Brain microvascular endothelial cell (primary cell): ENCODE data around the gene PXDN.

ENCODE experiments used
- DNase-seq: peaks from one replicate; pipeline ENCODE4 v3.0.0-alpha.2; 2020
- H3K27ac ChIP-seq: fragments of 250-450 bp; sonication (Bioruptor Pico); 2 replicates; pipeline ENCODE4 v1.5.1; 2020; ENCODE audit warnings: mild to moderate bottlenecking, moderate library complexity
- H3K27me3 ChIP-seq: fragments of 250-450 bp; sonication (Bioruptor Pico); replicated peaks from 2 replicates; pipeline ENCODE4 v1.5.1; 2020; ENCODE audit warnings: mild to moderate bottlenecking
- H3K36me3 ChIP-seq: fragments of 250-450 bp; sonication (Bioruptor Pico); replicated peaks from 2 replicates; pipeline ENCODE4 v1.5.1; 2020; ENCODE audit warnings: mild to moderate bottlenecking
- H3K4me3 ChIP-seq: 2 replicates; pipeline ENCODE4 v1.5.1; 2011; ENCODE audit warnings: low read depth, mild to moderate bottlenecking, control low read depth, low read length, moderate library complexity
- CTCF ChIP-seq: IDR thresholded peaks from 2 replicates; pipeline ENCODE4 v1.5.1; 2011; ENCODE audit warnings: low read depth, mild to moderate bottlenecking, moderate library complexity, low read length, control low read depth, inconsistent platforms; ENCODE audit errors: missing control alignments
- in situ Hi-C: cut with HindIII; loops from 2 replicates; pipeline ENCODE4 v1.10.0; 2017; ENCODE audit warnings: low sequenced_read_pairs, low pct_ligation_motif_present

The PXDN gene

GRCh38 chr2:1650085-1650872 lies 94.0 kb downstream of the PXDN start:
- DNase-seq = no peak
- in situ Hi-C loops = no loop called here
- H3K4me3 ChIP-seq = no peak overlapping the region
- no peaks in the 10 kb centered on the region for H3K27me3 ChIP-seq
- TF ChIP-seq CTCF = no peak
- H3K36me3 ChIP-seq = peaks cover 65% of the 10 kb centered on the region
- H3K27ac ChIP-seq = no peak overlapping the region

GRCh38 chr2:1649103-1650084 lies 94.9 kb downstream of the PXDN start:
- no peak for TF ChIP-seq CTCF
- Histone ChIP-seq H3K4me3 (no peak overlapping the region), H3K27ac (no peak overlapping the region), H3K36me3 (peaks cover 69% of the 10 kb centered on the region), H3K27me3 (no peaks in the 10 kb centered on the region)
- in situ Hi-C loops = no loop called here
- no peak for DNase-seq

- DNase-seq = no peak
- Histone ChIP-seq H3K4me3 (no peak overlapping the region), H3K36me3 (peaks cover 73% of the 10 kb centered on the region), H3K27ac (no peak overlapping the region), H3K27me3 (no peaks in the 10 kb centered on the region)
- in situ Hi-C loops = no loop called here
- TF ChIP-seq CTCF = no peak
These were observed 95.8 kb downstream of the PXDN start for GRCh38 chr2:1648241-1649102.

- Histone ChIP-seq H3K4me3 (no peak overlapping the region), H3K36me3 (peaks cover 78% of the 10 kb centered on the region), H3K27me3 (no peaks in the 10 kb centered on the region), H3K27ac (no peak overlapping the region)
- in situ Hi-C loops = no loop called here
- no peak for DNase-seq
- TF ChIP-seq CTCF = no peak
These were observed 96.7 kb downstream of the PXDN start for GRCh38 chr2:1647417-1648240.

GRCh38 chr2:1645761-1646476 lies 98.4 kb downstream of the PXDN start:
- TF ChIP-seq CTCF = no peak
- H3K27ac ChIP-seq = no peak overlapping the region

More at GRCh38 chr2:1645761-1646476, 98.4 kb downstream of the PXDN start:
- in situ Hi-C loops = no loop called here
- Histone ChIP-seq H3K36me3 (peaks cover 67% of the 10 kb centered on the region), H3K4me3 (no peak overlapping the region), H3K27me3 (no peaks in the 10 kb centered on the region)
- DNase-seq = no peak
